IPS DF 6.9 (cell line): ENCODE results near the gene ZFAND2B.

ENCODE experiments used
- DNase-seq: peaks from one replicate; pipeline ENCODE4 v3.0.0-alpha.2; 2013; ENCODE audit warnings: low read depth, low spot score
- H3K27ac ChIP-seq: one replicate; pipeline ENCODE4 v1.5.1; 2013; ENCODE audit warnings: low read length, control low read depth
- H3K27me3 ChIP-seq: 2 replicates; pipeline ENCODE4 v1.6.1; 2013; ENCODE audit warnings: mild to moderate bottlenecking, low read length; ENCODE audit not compliant: control insufficient read depth, insufficient read depth
- H3K36me3 ChIP-seq: 2 replicates; pipeline ENCODE4 v1.6.1; 2013; ENCODE audit warnings: low read length; ENCODE audit not compliant: control insufficient read depth, insufficient read depth
- H3K4me1 ChIP-seq: 2 replicates; pipeline ENCODE4 v1.6.1; 2013; ENCODE audit warnings: low read length; ENCODE audit not compliant: control insufficient read depth, insufficient read depth
- H3K4me3 ChIP-seq: 2 replicates; pipeline ENCODE4 v1.5.1; 2013; ENCODE audit warnings: mild to moderate bottlenecking, low read length
- H3K9me3 ChIP-seq: 2 replicates; pipeline ENCODE4 v1.6.1; 2013; ENCODE audit warnings: low read length, inconsistent platforms; ENCODE audit not compliant: control insufficient read depth, insufficient read depth
- WGBS: extraction: QIAGEN DNeasy Blood & Tissue Kit; methylation state at CpG from one replicate; pipeline ENCODE4 v1.1.7; 2013; ENCODE audit warnings: mixed read lengths, missing lambda C conversion rate; ENCODE audit not compliant: insufficient read length, insufficient coverage; 5-methylcytosine and 5-hydroxymethylcytosine counted together

Gene ZFAND2B, protein sequence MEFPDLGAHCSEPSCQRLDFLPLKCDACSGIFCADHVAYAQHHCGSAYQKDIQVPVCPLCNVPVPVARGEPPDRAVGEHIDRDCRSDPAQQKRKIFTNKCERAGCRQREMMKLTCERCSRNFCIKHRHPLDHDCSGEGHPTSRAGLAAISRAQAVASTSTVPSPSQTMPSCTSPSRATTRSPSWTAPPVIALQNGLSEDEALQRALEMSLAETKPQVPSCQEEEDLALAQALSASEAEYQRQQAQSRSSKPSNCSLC

DNA sequence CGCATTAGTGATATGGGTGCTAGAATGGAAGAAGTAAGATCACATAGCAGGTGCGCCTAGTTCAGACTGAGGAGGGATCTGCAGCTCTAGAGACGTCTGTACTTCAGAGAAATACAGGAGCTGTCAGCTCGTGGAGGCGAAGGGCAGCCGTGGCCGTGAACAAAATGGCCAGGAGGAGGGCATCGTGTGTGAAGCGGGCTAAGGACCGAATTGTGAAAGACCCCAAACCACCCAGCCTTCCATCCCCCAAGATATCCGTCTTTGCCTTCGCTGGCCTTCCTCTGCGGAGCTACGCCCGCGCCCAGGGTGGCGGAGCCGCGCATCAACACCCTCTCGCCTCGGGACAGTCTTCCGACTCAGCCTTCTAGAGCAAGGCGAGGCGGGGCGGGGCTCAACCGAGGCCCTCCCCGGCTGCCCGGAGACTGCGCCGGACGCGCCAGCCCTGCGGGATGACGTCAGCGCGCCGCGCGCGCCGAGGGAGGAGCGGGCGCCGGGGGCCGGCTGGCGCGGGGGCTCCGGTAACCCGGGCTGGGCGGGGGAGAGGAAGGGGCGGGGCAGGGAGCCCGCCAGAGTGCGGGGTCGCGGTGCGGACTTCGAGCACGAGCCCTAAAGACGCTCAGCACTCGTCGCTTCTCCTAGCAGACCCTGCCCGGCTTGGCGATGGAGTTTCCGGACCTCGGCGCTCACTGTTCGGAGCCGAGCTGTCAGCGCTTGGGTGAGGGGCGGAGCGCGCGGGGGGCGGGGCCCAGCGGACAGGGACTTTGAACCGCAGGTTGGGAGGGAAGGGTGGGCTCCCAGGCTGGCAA, at the start of gene ZFAND2B:
Gene ZFAND2B, plus strand, starts transcription at position 455 of the 806 bp plus-strand sequence. Its CDS starts 206 bp downstream, at position 661.
- no peaks in the 10 kb centered on the region for H3K9me3 ChIP-seq
- peak within 1 kb of the TSS; percentile 73; the same call in 1 of the 2 replicates for H3K4me3 ChIP-seq
- H3K36me3 ChIP-seq: peaks cover 7% of the 10 kb centered on the region
- no CpG with 5 or more reads among the region's 76 CpGs for WGBS
- no peaks in the 10 kb centered on the region for H3K27me3 ChIP-seq
- DNase-seq: no peak
- 0 out of 2 replicates have a peak, but pooled peaks cover 1% of the 10 kb centered on the region for H3K4me1 ChIP-seq
- no peak within 1 kb of the TSS for H3K27ac ChIP-seq

DNA sequence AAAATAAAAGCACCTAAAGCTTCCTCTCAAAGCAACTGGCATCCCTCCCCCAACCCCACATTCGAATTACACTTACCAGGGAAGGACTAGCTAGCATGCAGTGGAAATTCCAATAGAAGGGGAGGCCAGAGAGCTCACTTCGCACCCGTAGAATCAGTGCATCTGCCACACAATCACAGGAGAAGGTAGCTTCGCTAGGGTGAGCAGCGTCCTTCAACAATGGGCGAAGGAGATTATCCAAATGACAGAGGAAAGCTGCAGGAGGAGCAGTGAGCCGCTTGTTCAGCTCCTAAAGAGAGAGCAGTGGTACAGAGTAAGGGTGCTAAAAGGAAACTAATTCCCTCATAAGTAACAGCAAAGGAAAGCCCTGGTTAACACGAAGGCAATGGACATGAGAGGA, 49.2 kb upstream of the ZFAND2B start:
- no peaks in the 10 kb centered on the region for H3K9me3 ChIP-seq
- H3K27ac ChIP-seq: no peak overlapping the region
- no peak overlapping the region for H3K4me3 ChIP-seq
- H3K4me1 ChIP-seq: peaks cover 2% of the 10 kb centered on the region; the same call in 1 of the 2 replicates
- no CpG with 5 or more reads among the region's 8 CpGs for WGBS
- no peaks in the 10 kb centered on the region for H3K27me3 ChIP-seq
- DNase-seq: no peak
- no peaks in the 10 kb centered on the region for H3K36me3 ChIP-seq

DNA sequence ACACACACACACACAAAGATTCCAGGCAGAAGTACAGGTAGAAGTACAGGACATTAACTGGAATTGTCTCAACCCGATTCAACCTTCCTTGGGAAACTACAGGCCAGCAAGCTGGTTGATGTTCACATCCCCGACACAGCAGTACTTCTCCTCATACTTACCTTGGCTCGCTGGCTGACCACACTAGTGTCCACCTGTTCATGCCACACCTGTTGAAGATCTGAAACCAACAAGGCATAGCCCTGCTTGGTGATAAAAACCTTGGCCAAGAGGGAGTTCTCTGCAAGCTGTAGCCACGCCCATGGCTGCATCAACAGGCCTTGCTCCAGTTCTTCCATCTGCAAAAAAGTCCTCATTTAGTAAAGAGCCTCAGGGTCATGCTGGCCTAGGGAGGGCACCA, 48.6 kb upstream of the ZFAND2B start:
- no peak for DNase-seq
- no peak overlapping the region for H3K27ac ChIP-seq
- H3K9me3 ChIP-seq: no peaks in the 10 kb centered on the region
- H3K4me1 ChIP-seq: peaks cover 2% of the 10 kb centered on the region; the same call in 1 of the 2 replicates
- no peak overlapping the region for H3K4me3 ChIP-seq
- WGBS: no CpG with 5 or more reads among the region's 4 CpGs
- H3K36me3 ChIP-seq: no peaks in the 10 kb centered on the region
- no peaks in the 10 kb centered on the region for H3K27me3 ChIP-seq

DNA sequence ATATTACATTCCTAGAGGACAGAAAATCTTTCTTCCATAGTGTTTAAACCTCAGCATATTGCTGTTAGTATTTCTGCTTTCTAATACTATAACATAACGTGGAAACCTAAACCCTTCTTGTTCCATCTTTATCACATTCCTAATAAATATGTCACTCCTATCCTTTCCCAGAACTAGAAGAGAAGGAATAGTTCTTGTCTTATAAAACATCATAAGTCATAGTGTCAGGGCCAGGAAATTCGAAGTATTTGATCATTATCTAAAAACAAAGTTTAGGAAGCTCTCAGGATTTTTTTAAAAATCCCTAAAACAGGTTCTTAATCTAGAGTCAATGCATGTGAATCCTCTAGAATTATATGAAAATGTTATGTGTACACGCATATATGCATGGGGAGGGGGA, 48.0 kb upstream of the ZFAND2B start:
- WGBS: 100% methylated on average over 1 of the region's 3 CpGs
- no peak overlapping the region for H3K27ac ChIP-seq
- H3K27me3 ChIP-seq: no peaks in the 10 kb centered on the region

DNA sequence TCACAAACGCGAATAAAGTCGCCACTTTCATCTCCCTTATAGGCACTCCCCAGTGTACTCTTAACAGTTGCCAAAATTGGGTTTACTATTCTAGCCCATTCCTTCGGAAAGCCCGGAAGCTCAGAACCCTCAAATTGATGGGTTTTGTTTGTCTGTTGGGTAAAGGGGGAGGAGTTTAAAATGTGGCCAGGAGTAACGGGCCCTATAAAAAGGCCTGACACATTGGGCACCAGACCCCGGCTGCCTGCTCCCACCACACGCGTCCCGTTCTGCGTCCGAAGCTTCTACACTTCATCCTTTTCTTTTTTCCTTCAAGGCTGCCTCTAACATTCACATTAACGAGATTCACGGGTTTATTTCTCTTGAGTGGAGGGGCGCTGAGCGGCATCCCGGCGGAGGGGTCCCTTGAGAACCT, 46.8 kb upstream of the ZFAND2B start:
- no peaks in the 10 kb centered on the region for H3K9me3 ChIP-seq
- no peaks in the 10 kb centered on the region for H3K27me3 ChIP-seq
- no peak overlapping the region for H3K27ac ChIP-seq
- H3K4me1 ChIP-seq: peaks cover 2% of the 10 kb centered on the region; the same call in 1 of the 2 replicates
- H3K4me3 ChIP-seq: peak overlapping the region; percentile 71; the same call in 1 of the 2 replicates
- H3K36me3 ChIP-seq: no peaks in the 10 kb centered on the region
- DNase-seq: no peak
- WGBS: no CpG with 5 or more reads among the region's 18 CpGs

More for the DNA sequence above, 48.0 kb upstream of the ZFAND2B start:
- peaks cover 2% of the 10 kb centered on the region; the same call in 1 of the 2 replicates for H3K4me1 ChIP-seq
- no peaks in the 10 kb centered on the region for H3K9me3 ChIP-seq
- no peaks in the 10 kb centered on the region for H3K36me3 ChIP-seq
- H3K4me3 ChIP-seq: no peak overlapping the region
- DNase-seq: no peak

DNA sequence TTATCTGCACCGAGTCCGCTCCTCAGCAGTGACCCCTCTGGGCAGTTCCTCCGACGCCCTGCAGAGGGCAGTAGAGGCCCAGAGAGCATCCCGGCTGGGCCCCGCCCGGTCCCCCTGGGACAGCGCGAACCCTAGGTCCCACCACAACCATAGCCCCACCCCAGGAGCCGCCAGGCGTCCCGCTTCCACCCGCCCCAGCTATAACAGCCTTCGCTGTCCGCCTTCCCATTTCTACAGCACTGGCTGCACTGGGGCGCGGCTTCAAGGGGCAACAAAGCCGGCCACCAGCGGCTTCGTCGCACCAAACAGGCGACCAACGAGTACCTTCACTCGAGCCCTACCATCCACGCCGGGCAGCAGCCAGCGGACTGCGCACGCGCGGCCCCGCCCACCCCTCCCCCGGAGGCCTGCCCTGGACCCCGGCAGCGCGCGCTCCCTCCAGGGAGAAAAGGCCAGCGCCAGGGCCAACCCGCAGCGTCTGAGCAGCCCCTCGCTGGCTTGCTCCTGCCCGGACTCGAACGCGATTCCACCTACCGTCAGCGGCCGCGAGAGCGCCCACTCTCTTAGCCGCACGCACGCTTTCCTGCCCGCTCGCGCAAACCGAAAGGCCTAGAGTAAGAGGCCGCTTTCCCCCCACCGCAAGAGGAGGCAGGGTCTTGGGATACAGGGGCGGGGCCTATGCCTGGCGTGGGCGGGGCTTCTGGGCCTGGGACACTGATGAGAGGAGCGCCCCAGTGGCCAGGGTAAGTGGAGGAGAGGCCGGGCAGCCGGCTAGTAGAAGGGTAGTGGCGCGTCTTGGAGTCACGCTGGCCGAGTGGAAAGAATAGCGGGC, 46.2 kb upstream of the ZFAND2B start, which contains the start of gene NHEJ1:
Gene NHEJ1, minus strand, starts transcription at position 630 of the 832 bp plus-strand sequence. CDS start 2,453 bp downstream, outside the sequence.
- no peaks in the 10 kb centered on the region for H3K27me3 ChIP-seq
- no peak within 1 kb of the TSS for H3K27ac ChIP-seq
- H3K36me3 ChIP-seq: no peaks in the 10 kb centered on the region
- peak within 1 kb of the TSS; percentile 71 for H3K4me3 ChIP-seq
- no CpG with 5 or more reads among the region's 70 CpGs for WGBS
- peak; percentile 80 for DNase-seq
- no peaks in the 10 kb centered on the region for H3K9me3 ChIP-seq
- H3K4me1 ChIP-seq: peaks cover 2% of the 10 kb centered on the region; the same call in 1 of the 2 replicates

DNA sequence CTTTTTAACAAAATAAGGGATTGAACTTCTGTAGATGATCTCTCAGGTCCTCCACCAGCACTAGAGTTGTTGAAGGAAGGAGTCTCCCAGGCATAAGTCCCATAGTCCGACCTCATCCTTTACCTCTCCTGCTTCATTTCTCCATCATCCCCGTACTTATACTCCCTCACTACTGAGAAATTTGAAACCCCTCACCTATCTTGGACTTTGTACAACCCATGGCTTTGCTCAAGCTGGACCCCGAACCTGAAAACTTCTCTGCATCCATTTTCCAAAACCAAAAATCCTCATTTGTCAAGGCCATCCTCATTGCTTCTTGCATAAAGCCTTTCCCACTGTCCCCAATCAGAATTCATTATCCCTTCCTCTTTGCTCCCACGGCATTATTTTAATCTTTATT, 45.5 kb upstream of the ZFAND2B start:
- H3K4me1 ChIP-seq: peaks cover 2% of the 10 kb centered on the region; the same call in 1 of the 2 replicates
- no peaks in the 10 kb centered on the region for H3K9me3 ChIP-seq
- H3K27ac ChIP-seq: no peak overlapping the region
- DNase-seq: no peak
- no peaks in the 10 kb centered on the region for H3K36me3 ChIP-seq
- H3K4me3 ChIP-seq: peak overlapping the region; percentile 71; the same call in 1 of the 2 replicates
- no CpG with 5 or more reads among the region's 4 CpGs for WGBS
- H3K27me3 ChIP-seq: no peaks in the 10 kb centered on the region

DNA sequence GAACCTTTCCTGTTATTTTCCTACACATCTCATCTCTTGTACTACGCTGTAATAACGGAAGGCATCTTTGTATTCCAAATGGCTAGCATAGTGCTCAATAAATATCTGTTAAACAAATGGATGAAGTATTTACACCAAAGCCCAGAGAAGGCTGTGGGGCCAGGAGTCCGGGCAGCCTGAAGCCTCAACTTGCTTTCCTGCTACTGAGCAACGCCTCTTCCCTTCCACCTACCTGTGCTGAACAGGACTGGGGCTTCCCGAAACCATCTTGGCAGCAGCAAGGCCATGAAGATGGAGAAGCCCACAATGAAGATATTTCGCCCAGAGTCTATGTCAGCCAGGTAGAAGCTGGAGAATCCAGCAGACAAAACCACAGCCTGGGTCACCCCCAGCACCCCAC, 43.4 kb upstream of the ZFAND2B start:
- Histone ChIP-seq H3K4me3 (no peak overlapping the region), H3K4me1 (peaks cover 2% of the 10 kb centered on the region; the same call in 1 of the 2 replicates), H3K9me3 (no peaks in the 10 kb centered on the region), H3K36me3 (no peaks in the 10 kb centered on the region), H3K27ac (no peak overlapping the region), H3K27me3 (no peaks in the 10 kb centered on the region)
- no peak for DNase-seq
- WGBS: no CpG with 5 or more reads among the region's 6 CpGs

DNA sequence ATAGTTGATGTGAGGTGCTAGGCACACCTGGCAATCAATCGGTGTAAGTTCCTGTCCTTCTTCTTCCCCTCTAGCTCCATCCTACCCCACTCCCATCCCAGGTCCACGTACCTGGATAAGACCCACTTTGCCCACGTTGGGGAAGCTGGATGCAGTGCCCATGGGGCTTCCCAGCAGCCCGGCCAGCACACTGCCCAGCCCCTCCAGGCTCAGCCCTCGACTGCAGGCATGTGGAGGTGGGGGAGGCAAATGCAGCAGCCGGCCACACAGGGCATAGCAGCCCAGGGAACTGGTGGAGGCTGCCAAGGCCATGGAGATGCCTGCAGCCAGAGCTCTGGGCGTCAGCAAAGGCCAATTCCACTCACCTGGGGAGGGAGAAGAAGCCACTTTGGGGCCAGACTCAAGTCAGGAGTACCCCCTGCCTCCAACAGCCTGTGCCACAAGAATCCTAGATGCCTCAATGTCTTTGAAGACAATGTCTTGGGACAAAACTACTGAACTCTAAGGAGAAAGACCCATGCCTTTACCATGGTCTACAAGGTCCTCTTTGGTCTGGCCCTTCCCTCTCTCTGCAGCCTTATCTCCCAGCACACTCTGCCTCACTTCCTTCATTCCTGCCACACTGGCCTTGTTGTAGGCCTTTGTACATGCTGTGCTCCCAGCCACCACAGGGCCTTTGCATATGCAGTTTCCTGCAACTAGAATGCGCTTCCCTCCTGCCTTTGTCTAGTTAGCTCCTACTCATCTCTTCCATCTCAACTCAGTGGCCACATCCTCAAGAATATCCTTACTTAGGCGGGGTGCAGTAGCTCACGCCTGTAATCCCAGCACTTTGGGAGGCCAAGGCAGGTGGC, 41.3 kb upstream of the ZFAND2B start:
- no peak overlapping the region for H3K27ac ChIP-seq
- WGBS: no CpG with 5 or more reads among the region's 10 CpGs
- no peaks in the 10 kb centered on the region for H3K4me1 ChIP-seq
- no peaks in the 10 kb centered on the region for H3K27me3 ChIP-seq
- DNase-seq: no peak
- H3K4me3 ChIP-seq: no peak overlapping the region
- no peaks in the 10 kb centered on the region for H3K9me3 ChIP-seq
- H3K36me3 ChIP-seq: no peaks in the 10 kb centered on the region
